GM18858 (cell line): ENCODE measurements around the gene RAB17.

Source experiments
- ATAC-seq: cut with Tn5 transposase; IDR thresholded peaks from one replicate; pipeline ENCODE4 v1.9.1; 2021; ENCODE audit not compliant: unreplicated experiment

Gene RAB17

DNA sequence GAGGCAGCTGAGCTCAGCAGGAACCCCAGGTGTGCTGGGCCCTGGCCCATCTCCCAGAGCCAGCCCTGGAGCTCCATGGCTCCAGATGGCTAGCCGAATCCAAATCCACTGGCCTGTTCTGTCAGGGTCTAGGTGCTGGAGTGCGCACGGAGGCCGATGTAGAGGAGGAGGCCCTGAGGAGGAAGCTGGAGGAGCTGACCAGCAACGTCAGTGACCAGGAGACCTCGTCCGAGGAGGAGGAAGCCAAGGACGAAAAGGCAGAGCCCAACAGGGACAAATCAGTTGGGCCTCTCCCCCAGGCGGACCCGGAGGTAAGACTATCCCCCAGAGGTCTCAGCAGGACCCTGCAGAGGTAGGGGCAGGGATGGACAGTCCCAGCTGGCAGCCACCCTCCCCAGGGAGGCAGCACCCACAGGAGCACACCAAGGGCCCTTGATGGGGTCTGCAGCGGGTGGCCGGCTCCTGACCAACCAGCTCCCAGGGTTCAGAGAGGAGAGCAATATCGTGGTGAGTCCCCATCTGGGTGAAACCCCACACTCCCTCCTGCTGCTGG lies 50.2 kb downstream of the RAB17 start:
- ATAC-seq = no peak

GRCh38 chr2:237539681-237540080 lies 50.9 kb downstream of the RAB17 start:
- no peak for ATAC-seq

GRCh38 chr2:237538901-237539300 lies 51.6 kb downstream of the RAB17 start:
- no peak for ATAC-seq

DNA sequence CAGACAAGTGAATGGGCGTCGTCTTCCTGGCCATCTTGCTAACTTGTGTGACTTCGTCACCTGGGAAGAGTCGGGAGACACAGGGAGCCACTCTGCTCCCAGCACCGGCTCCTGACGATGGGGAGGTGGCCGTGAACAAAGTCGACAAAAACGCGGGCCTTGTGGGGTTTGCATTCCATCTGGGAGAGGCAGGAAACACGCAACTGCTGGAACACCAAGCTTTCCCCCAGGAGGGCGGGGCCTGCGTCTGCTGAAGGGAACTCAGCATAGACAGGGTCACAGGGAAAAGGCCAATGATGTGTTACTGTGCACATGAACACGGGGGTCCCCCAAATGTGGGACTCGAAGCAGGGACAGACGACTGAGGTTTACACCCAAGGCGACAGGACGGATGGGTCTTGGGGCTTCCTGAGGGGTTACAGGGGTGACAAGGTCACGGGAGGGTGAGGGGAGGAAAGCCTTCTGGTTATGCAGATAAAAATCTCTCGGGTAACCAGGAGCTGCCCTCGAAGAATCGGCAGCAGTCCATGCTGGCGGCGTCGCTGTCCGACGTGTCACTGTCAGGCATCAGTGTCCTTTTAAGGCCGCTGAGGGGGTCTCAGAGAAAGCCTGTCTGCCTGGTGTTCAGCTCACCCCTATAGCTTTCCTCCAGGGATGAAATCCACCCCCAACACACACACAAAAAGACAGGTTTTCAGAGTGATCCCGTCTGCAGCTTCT lies 52.4 kb downstream of the RAB17 start:
- no peak for ATAC-seq

DNA sequence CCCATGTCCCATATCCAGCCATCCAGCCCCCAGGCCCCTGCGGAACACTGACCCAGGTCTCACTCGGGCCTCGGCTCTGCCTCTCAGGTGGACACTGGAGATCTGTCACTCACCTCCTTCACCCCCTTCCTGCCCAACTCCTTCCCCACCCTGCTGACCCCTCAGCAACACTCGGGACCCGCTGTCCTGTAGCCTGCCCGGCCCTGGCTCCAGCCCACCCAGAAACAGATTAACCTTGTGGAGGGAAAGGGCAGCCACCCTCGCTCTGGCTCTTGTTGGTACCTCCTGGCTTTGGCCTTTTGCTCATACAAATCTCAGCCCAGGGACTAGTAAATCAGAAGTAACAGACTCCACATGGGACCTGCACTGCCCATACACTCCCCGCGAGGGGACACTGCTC lies 53.9 kb downstream of the RAB17 start:
- ATAC-seq = no peak

DNA sequence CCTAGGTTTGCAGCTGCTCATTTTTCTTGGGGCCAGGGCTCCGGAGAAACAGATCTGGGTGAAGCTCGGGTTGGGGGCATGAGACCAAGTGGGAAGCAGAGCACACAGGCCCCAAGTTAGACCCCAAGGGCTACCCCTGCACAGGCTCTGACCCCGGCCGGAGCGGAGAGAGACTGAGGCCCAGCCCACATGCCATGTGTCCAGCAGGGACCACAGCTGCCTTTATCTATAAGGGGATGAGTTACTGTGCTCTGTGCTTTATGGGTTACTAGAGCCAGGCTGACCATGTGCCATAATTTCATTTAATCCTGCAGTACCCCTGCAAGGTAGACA lies 54.5 kb downstream of the RAB17 start:
- no peak for ATAC-seq

DNA sequence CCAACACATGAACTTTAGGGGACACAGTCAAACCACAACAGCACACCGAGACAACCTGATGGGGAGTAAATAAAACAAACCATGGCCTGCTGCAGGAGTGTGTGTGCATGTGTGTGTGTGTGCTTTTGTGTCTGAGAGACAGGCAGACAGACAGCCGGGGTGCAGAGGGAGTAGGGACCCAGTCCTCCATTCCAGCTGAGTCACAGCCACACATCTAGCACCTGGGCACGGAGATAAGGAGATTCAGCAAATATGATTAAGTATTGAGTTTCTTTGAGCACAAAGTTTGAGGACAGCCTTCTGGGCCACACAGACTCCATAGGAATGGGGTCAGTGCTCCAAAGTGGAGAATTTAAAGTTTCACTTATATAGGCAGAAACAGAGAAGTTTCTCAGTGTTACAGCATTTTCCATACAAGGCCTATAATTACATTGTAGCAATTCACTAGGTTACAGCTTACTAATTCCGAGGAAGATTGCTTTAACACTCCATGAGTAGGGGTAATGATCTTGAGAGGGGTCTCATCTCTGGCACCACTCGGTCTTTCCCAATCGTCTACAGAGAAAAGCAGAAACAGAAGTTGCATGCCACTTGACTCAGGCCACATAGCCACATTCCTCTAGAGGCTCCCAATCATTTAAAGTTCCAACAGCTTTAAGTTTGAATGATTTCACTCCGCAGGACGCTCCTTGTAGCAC lies 55.0 kb downstream of the RAB17 start:
- ATAC-seq = no peak

DNA sequence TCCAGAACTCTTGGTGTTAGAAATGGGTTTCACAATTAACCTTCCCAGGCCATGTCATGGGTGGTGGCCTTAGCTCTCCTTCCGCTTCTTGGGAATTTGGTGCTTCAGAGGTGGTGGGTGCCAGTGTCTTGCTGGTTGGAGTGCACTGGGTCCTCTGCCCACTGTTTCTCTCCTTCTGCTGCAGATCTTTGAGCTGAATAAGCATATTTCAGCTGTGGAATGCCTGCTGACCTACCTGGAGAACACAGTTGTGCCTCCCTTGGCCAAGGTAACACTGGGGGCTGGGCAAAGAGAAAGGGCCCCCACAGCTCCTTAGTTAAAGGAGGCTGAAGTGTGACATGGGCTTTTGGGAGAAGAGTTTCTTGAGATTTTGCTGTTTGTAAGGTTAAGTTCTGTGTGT lies 56.2 kb downstream of the RAB17 start:
- ATAC-seq = no peak

- no peak for ATAC-seq
Measured at GRCh38 chr2:237533668-237534161, 56.8 kb downstream of the RAB17 start.

DNA sequence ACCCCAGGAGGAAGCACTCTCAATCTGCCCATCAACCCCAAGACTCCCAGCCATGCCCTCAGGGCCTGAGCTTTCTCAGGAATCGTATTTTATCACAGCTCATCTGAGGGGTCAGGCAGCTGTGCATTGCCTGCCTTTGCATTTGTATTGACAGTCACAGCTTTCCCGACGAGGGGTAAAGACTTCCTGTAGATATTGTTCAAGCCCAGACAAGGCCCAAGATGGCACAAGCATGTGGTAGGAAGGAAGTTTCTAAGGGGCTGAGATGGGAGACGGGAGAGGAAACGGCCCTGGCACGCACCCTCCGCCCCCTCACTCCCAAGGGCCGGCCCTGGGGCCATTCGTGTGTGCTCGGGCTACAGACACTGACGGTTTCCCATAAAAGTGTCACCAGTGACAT lies 58.4 kb downstream of the RAB17 start:
- no peak for ATAC-seq

- no peak for ATAC-seq
Measured at GRCh38 chr2:237530472-237531433, 59.8 kb downstream of the RAB17 start.

GRCh38 chr2:237529452-237530402 lies 60.8 kb downstream of the RAB17 start:
- peak; percentile 81 for ATAC-seq

GRCh38 chr2:237527766-237528165 lies 62.8 kb downstream of the RAB17 start:
- no peak for ATAC-seq

DNA sequence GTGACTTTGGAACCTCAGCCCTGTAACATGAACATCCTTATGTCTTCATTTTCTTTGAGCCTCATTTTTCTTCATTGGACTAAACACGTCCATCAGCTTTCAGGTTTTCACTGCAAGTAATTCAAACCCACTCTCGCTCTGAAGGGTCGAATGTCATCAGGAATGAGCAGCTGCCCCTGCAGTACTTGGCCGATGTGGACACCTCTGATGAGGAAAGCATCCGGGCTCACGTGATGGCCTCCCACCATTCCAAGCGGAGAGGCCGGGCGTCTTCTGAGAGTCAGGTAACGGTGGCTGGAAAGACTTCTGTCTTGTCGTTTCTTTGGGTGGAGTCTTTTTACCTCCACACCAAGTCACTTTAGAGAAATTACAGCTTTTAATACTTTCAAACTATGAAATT lies 63.3 kb downstream of the RAB17 start:
- ATAC-seq = no peak

- ATAC-seq = no peak
Measured at GRCh38 chr2:237525559-237526157, 64.9 kb downstream of the RAB17 start.

DNA sequence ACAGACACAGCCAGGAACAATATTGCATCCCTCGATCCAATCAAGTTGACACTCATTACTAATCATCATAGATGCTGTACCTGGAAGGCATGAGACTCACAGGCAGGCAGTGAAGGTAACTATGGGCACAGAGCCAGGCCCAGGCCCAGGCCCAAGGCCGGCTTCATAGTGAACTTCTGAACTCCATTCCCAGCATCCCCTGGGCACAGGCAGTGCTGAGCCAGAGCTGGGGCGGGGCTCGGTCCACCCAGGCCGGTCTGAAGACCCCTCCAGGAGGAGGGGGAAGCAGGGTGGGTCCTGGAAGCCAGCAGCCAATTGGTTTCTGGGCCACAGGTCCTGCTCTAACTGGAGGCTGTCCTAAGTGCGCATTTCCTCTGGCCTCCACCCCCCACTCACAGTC lies 65.9 kb downstream of the RAB17 start:
- no peak for ATAC-seq
